Esophagus (tissue), 2 donors: ENCODE results near the gene ZNF629. TPM values are rescaled to one million over a fixed set of nuclear protein-coding genes. Genes with fewer than 3 reads are reported as not detected.

ENCODE experiments used
- H3K27ac ChIP-seq, 2 donors: one replicate each; pipeline ENCODE4 v1.5.1; 2013; ENCODE audit warnings: low read depth in 2 of 2, mild to moderate bottlenecking in 2 of 2, inconsistent platforms in 1 of 2, low read length in 1 of 2, moderate library complexity in 1 of 2
- H3K27me3 ChIP-seq, 2 donors: one replicate each; pipeline ENCODE4 v1.6.1; 2013; ENCODE audit warnings: low read length in 2 of 2, control low read depth in 1 of 2, mild to moderate bottlenecking in 1 of 2; ENCODE audit not compliant: insufficient read depth in 2 of 2, control insufficient read depth in 1 of 2
- H3K36me3 ChIP-seq, 2 donors: one replicate each; pipeline ENCODE4 v1.6.1; 2013; ENCODE audit warnings: low read length in 1 of 2; ENCODE audit not compliant: control insufficient read depth in 2 of 2, insufficient read depth in 2 of 2
- H3K4me1 ChIP-seq, 2 donors: one replicate each; pipeline ENCODE4 v1.6.1; 2013; ENCODE audit warnings: low read length in 1 of 2; ENCODE audit not compliant: control insufficient read depth in 2 of 2, insufficient read depth in 2 of 2
- H3K4me3 ChIP-seq, 2 donors: one replicate each; pipeline ENCODE4 v1.5.1; 2013; ENCODE audit warnings: low read length in 2 of 2, mild to moderate bottlenecking in 2 of 2, low read depth in 1 of 2, moderate library complexity in 1 of 2
- H3K9me3 ChIP-seq, 2 donors: one replicate each; pipeline ENCODE4 v1.6.1; 2013; ENCODE audit warnings: mild to moderate bottlenecking in 2 of 2, low read depth in 1 of 2, low read length in 1 of 2, moderate library complexity in 1 of 2; ENCODE audit not compliant: control insufficient read depth in 2 of 2, insufficient read depth in 1 of 2
- WGBS, 2 donors: extraction: QIAGEN DNeasy Blood & Tissue Kit; methylation state at CpG; one replicate each; pipeline ENCODE4 v1.1.7; 2013; 5-methylcytosine and 5-hydroxymethylcytosine counted together
- polyA plus RNA-seq, 2 donors: library from polyadenylated mRNA; stranded (reverse); fragments of 200-250 nt; gene quantifications; one replicate each; pipeline ENCODE4 v1.2.3, GENCODE V29; 2013
- donor health status: healthy with polysubstance abuse.
- donor health status: Bipolar disorder and iron deficiency.

The ZNF629 gene
- polyA plus RNA-seq, 2 donors, result 3.4 to 4.9 TPM

GRCh38 chr16:30743716-30744115, 43.3 kb downstream of the ZNF629 start:
- Histone ChIP-seq H3K9me3 (no peaks in the 10 kb centered on the region), H3K4me3 (no peak overlapping the region), H3K27me3 (no peaks in the 10 kb centered on the region), H3K27ac (no peak overlapping the region), H3K36me3 (peaks cover 14 to 21% of the 10 kb centered on the region in 2 donors), H3K4me1 (peaks cover 0 to 15% of the 10 kb centered on the region in 2 donors)
- WGBS, 2 donors, result 96 to 97% methylated on average over 11 of the region's 11 CpGs

GRCh38 chr16:30741461-30741914, 45.5 kb downstream of the ZNF629 start:
- Histone ChIP-seq H3K36me3 (peaks cover 32 to 42% of the 10 kb centered on the region in 2 donors), H3K4me1 (peaks cover 0 to 10% of the 10 kb centered on the region in 2 donors), H3K4me3 (peak overlapping the region; percentile 41 to 48), H3K9me3 (no peaks in the 10 kb centered on the region), H3K27me3 (no peaks in the 10 kb centered on the region), H3K27ac (peak overlapping the region; percentile 92 to 94)
- 53 to 68% methylated on average over 6 of the region's 6 CpGs for WGBS, 2 donors

DNA sequence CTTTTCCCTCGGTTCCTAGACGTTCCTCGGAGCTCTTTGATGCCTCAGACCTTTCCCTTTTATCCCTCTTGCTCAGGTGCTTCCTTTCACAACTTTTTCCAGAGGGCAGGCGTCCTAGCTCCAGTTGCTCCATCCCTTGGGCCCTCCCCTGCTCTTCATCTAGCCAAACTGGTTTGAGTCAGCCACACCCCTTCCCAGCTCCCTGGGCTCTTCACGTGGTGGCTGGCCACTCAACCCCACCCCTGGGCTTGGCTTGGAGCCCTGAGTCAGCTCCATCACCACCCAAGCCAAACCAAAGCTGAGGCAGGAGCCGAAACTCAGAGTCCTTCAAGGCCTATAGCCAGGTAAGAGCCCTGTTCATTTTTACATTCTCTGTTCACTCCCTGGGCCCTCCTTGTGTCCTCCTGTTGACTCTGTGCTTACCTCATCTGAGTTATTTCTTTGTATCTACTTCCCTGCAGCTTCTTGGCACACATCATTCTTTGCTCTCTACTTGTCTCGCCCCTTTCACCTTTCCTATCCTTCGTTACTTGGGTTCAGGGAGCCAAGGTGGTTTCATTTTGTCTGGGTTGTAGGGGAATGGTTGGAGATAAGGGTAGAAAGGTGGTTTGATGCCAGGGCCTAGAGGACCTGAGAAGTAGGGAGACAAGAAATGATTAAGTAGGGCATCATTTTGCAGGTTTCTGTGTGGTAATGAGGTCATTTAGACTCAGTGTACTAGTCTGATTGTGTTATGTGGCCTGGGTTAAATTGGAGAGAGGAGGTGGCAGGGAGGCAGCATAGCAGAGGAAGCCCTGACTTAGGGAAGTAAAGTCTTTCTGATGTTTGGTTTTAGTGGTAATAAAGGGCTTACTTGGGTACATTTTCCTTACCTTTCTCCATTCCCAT, 46.4 kb downstream of the ZNF629 start:
- Histone ChIP-seq H3K9me3 (no peaks in the 10 kb centered on the region), H3K4me3 (peak overlapping the region; percentile 28 to 48), H3K36me3 (peaks cover 39 to 49% of the 10 kb centered on the region in 2 donors), H3K27me3 (no peaks in the 10 kb centered on the region), H3K27ac (peak overlapping the region; percentile 92 to 94), H3K4me1 (peaks cover 0 to 10% of the 10 kb centered on the region in 2 donors)
- WGBS, 2 donors, result 27 to 34% methylated on average over 8 of the region's 8 CpGs

- no peaks in the 10 kb centered on the region for H3K27me3 ChIP-seq
- H3K27ac ChIP-seq, result peak overlapping the region; percentile 92 to 94
- H3K4me1 ChIP-seq, result peaks cover 0 to 10% of the 10 kb centered on the region in 2 donors
- no peak overlapping the region for H3K4me3 ChIP-seq
- H3K9me3 ChIP-seq, result no peaks in the 10 kb centered on the region
- WGBS, 2 donors, result 87 to 91% methylated on average over 37 of the region's 37 CpGs
- peaks cover 41 to 48% of the 10 kb centered on the region in 2 donors for H3K36me3 ChIP-seq
These were observed 47.7 kb downstream of the ZNF629 start for GRCh38 chr16:30738984-30739951.

DNA sequence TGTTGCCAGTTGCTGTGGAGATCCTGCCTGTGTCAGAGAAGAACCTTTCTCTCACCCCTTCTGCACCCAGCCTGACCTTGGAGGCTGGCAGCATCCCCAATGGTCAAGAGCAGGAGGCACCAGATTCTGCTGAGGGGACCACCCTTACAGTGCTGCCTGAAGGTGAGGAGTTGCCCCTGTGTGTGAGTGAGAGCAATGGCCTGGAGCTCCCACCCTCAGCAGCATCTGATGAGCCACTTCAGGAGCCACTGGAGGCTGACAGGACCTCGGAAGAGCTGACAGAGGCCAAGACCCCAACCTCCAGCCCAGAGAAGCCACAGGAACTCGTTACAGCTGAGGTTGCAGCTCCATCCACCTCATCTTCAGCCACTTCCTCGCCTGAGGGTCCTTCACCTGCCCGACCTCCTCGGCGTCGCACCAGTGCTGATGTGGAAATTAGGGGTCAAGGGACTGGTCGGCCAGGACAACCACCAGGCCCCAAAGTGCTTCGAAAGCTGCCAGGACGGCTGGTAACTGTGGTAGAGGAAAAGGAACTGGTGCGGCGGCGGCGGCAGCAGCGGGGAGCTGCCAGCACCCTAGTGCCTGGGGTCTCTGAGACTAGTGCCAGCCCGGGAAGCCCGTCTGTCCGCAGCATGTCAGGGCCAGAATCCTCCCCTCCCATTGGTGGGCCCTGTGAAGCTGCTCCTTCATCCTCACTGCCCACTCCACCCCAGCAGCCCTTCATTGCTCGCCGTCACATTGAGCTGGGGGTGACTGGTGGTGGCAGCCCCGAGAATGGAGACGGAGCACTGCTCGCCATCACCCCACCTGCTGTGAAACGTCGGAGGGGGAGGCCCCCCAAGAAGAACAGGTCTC, 49.0 kb downstream of the ZNF629 start:
- Histone ChIP-seq H3K9me3 (no peaks in the 10 kb centered on the region), H3K4me3 (no peak overlapping the region), H3K27me3 (no peaks in the 10 kb centered on the region), H3K36me3 (peaks cover 43 to 52% of the 10 kb centered on the region in 2 donors), H3K27ac (no peak overlapping the region), H3K4me1 (peaks cover 0 to 10% of the 10 kb centered on the region in 2 donors)
- 93% methylated on average over 25 of the region's 25 CpGs for WGBS, 2 donors

- WGBS, 2 donors, result 90 to 92% methylated on average over 17 of the region's 17 CpGs
- H3K27me3 ChIP-seq, result no peaks in the 10 kb centered on the region
- H3K4me3 ChIP-seq, result no peak overlapping the region
- no peak overlapping the region for H3K27ac ChIP-seq
- no peaks in the 10 kb centered on the region for H3K9me3 ChIP-seq
- peaks cover 0 to 10% of the 10 kb centered on the region in 2 donors for H3K4me1 ChIP-seq
- peaks cover 47 to 54% of the 10 kb centered on the region in 2 donors for H3K36me3 ChIP-seq
These were observed 49.8 kb downstream of the ZNF629 start for GRCh38 chr16:30736995-30737793.

- Histone ChIP-seq H3K27me3 (no peaks in the 10 kb centered on the region), H3K4me3 (no peak overlapping the region)
- WGBS, 2 donors, result 76 to 83% methylated on average over 3 of the region's 3 CpGs
These were observed 55.6 kb downstream of the ZNF629 start for GRCh38 chr16:30731411-30731810.

GRCh38 chr16:30728899-30729672, 57.9 kb downstream of the ZNF629 start:
- H3K36me3 ChIP-seq, result peaks cover 27 to 42% of the 10 kb centered on the region in 2 donors

More at GRCh38 chr16:30731411-30731810, 55.6 kb downstream of the ZNF629 start:
- no peak overlapping the region for H3K27ac ChIP-seq
- no peaks in the 10 kb centered on the region for H3K9me3 ChIP-seq
- H3K4me1 ChIP-seq, result no peaks in the 10 kb centered on the region
- peaks cover 29 to 40% of the 10 kb centered on the region in 2 donors for H3K36me3 ChIP-seq

More at GRCh38 chr16:30728899-30729672, 57.9 kb downstream of the ZNF629 start:
- 82 to 85% methylated on average over 17 of the region's 17 CpGs for WGBS, 2 donors
- no peak overlapping the region for H3K27ac ChIP-seq
- H3K4me1 ChIP-seq, result no peaks in the 10 kb centered on the region
- no peaks in the 10 kb centered on the region for H3K27me3 ChIP-seq
- H3K4me3 ChIP-seq, result no peak overlapping the region
- H3K9me3 ChIP-seq, result no peaks in the 10 kb centered on the region
